NT2/D1 (cell line): ENCODE data around the gene CBLB.
"Not testable (repeated sequence)": the region's sequence is repeated elsewhere in the genome, so short reads cannot be mapped to it uniquely, and the experiment has no call there.

Source experiments
- DNase-seq: peaks from one replicate; pipeline ENCODE4 v3.0.0-alpha.2; 2011; ENCODE audit warnings: low read depth, low spot score
- H3K27me3 ChIP-seq: 2 replicates; pipeline ENCODE4 v1.6.0; 2011; ENCODE audit warnings: mild to moderate bottlenecking; ENCODE audit not compliant: insufficient read length, insufficient read depth
- H3K36me3 ChIP-seq: 2 replicates; pipeline ENCODE4 v1.6.1; 2011; ENCODE audit warnings: mild to moderate bottlenecking, low read length, mixed read lengths; ENCODE audit not compliant: insufficient read depth, insufficient read length
- H3K4me1 ChIP-seq: 2 replicates; pipeline ENCODE4 v1.5.1; 2011; ENCODE audit not compliant: insufficient read depth, insufficient read length
- H3K4me3 ChIP-seq: 2 replicates; pipeline ENCODE4 v1.5.1; 2011; ENCODE audit warnings: low read depth; ENCODE audit not compliant: insufficient read length
- H3K9ac ChIP-seq: 2 replicates; pipeline ENCODE4 v1.6.0; 2011; ENCODE audit warnings: low read depth; ENCODE audit not compliant: insufficient read length
- H3K9me3 ChIP-seq: 2 replicates; pipeline ENCODE4 v1.5.1; 2011; ENCODE audit warnings: mild to moderate bottlenecking, low read length; ENCODE audit not compliant: insufficient read depth
- SUZ12 ChIP-seq: IDR thresholded peaks from 2 replicates; pipeline ENCODE4 v1.6.1; 2011; ENCODE audit not compliant: insufficient read length, insufficient read depth; ENCODE audit errors: extremely low read depth
- YY1 ChIP-seq: IDR thresholded peaks from 2 replicates; pipeline ENCODE4 v1.6.1; 2011; ENCODE audit not compliant: insufficient read length, insufficient read depth
- ZNF274 ChIP-seq: IDR thresholded peaks from 2 replicates; pipeline ENCODE4 v1.6.1; 2011; ENCODE audit warnings: mild to moderate bottlenecking, low read depth, low read length

Gene CBLB

GRCh38 chr3:105821433-105821832, 47.4 kb downstream of the CBLB start:
- Histone ChIP-seq H3K9me3 (no peaks in the 10 kb centered on the region), H3K4me3 (no peak overlapping the region), H3K36me3 (no peaks in the 10 kb centered on the region), H3K4me1 (no peaks in the 10 kb centered on the region), H3K27me3 (no peaks in the 10 kb centered on the region), H3K9ac (no peak overlapping the region)
- TF ChIP-seq YY1 = no peak
- TF ChIP-seq ZNF274 = no peak
- TF ChIP-seq SUZ12 = no peak
- DNase-seq = no peak

GRCh38 chr3:105816833-105817232, 52.0 kb downstream of the CBLB start:
- Histone ChIP-seq H3K9me3 (no peaks in the 10 kb centered on the region), H3K9ac (no peak overlapping the region), H3K27me3 (no peaks in the 10 kb centered on the region), H3K4me3 (no peak overlapping the region), H3K36me3 (no peaks in the 10 kb centered on the region), H3K4me1 (no peaks in the 10 kb centered on the region)
- DNase-seq = no peak
- TF ChIP-seq SUZ12 = no peak
- no peak for TF ChIP-seq YY1
- no peak for TF ChIP-seq ZNF274

GRCh38 chr3:105815331-105815730, 53.5 kb downstream of the CBLB start:
- H3K4me3 ChIP-seq, DNase-seq, H3K27me3 ChIP-seq, H3K36me3 ChIP-seq, H3K9ac ChIP-seq, H3K9me3 ChIP-seq, H3K4me1 ChIP-seq: not testable (repeated sequence)

GRCh38 chr3:105813710-105814109, 55.1 kb downstream of the CBLB start:
- H3K4me1 ChIP-seq = no peaks in the 10 kb centered on the region
- H3K9ac ChIP-seq = no peak overlapping the region
- no peak for DNase-seq
- H3K27me3 ChIP-seq = no peaks in the 10 kb centered on the region
- H3K4me3 ChIP-seq = no peak overlapping the region
- TF ChIP-seq YY1 (no peak), SUZ12 (no peak), ZNF274 (no peak)
- H3K9me3 ChIP-seq = no peaks in the 10 kb centered on the region
- no peaks in the 10 kb centered on the region for H3K36me3 ChIP-seq

GRCh38 chr3:105812194-105812586, 56.6 kb downstream of the CBLB start:
- H3K9ac ChIP-seq = no peak overlapping the region
- no peaks in the 10 kb centered on the region for H3K27me3 ChIP-seq
- DNase-seq = no peak
- no peaks in the 10 kb centered on the region for H3K36me3 ChIP-seq
- no peak overlapping the region for H3K4me3 ChIP-seq
- H3K4me1 ChIP-seq = no peaks in the 10 kb centered on the region
- no peak for TF ChIP-seq YY1
- TF ChIP-seq SUZ12 = no peak
- TF ChIP-seq ZNF274 = no peak
- H3K9me3 ChIP-seq = no peaks in the 10 kb centered on the region

- H3K9ac ChIP-seq = no peak overlapping the region
- no peaks in the 10 kb centered on the region for H3K4me1 ChIP-seq
- H3K27me3 ChIP-seq = no peaks in the 10 kb centered on the region
- H3K4me3 ChIP-seq = no peak overlapping the region
- no peak for DNase-seq
- no peaks in the 10 kb centered on the region for H3K9me3 ChIP-seq
- no peaks in the 10 kb centered on the region for H3K36me3 ChIP-seq
- TF ChIP-seq SUZ12 (no peak), ZNF274 (no peak), YY1 (no peak)
Observed at GRCh38 chr3:105811518-105812193, 57.2 kb downstream of the CBLB start.

- TF ChIP-seq YY1 (no peak), ZNF274 (no peak), SUZ12 (no peak)
- no peak for DNase-seq
- Histone ChIP-seq H3K9me3 (no peaks in the 10 kb centered on the region), H3K27me3 (no peaks in the 10 kb centered on the region), H3K4me1 (no peaks in the 10 kb centered on the region), H3K9ac (no peak overlapping the region), H3K36me3 (no peaks in the 10 kb centered on the region), H3K4me3 (no peak overlapping the region)
Observed at GRCh38 chr3:105809208-105809888, 59.5 kb downstream of the CBLB start.

- H3K9ac ChIP-seq = no peak overlapping the region
- no peak overlapping the region for H3K4me3 ChIP-seq
- H3K9me3 ChIP-seq = no peaks in the 10 kb centered on the region
- no peaks in the 10 kb centered on the region for H3K27me3 ChIP-seq
- H3K4me1 ChIP-seq = no peaks in the 10 kb centered on the region
- TF ChIP-seq SUZ12 (no peak), YY1 (no peak), ZNF274 (no peak)
- no peak for DNase-seq
- H3K36me3 ChIP-seq = no peaks in the 10 kb centered on the region
Observed at GRCh38 chr3:105807701-105808100, 61.1 kb downstream of the CBLB start.
